Activated T-cell treated with anti-CD3 and anti-CD28 coated beads, Interleukin-2, amount 50 U/mL, for 4 hours (primary cell): ENCODE data around the gene ZNF573. TPM values are rescaled to one million over a fixed set of nuclear protein-coding genes. Genes with fewer than 3 reads are reported as not detected.

ENCODE experiments used
- ATAC-seq, 2 donors: fragments of 200-7000 bp; cut with Tn5 transposase; one replicate each; pipeline ENCODE4 v1.10.0; 2021
- DNase-seq: peaks from one replicate; pipeline ENCODE4 v3.0.0-alpha.2; 2020
- H3K27me3 Mint-ChIP-seq: one replicate; pipeline ENCODE4 v1.8.0; 2021; ENCODE audit warnings: low read depth, mixed read lengths
- H3K36me3 Mint-ChIP-seq: one replicate; pipeline ENCODE4 v1.8.0; 2022; ENCODE audit warnings: mixed read lengths; ENCODE audit not compliant: insufficient read depth
- H3K4me1 Mint-ChIP-seq: one replicate; pipeline ENCODE4 v1.8.0; 2021; ENCODE audit warnings: low read depth, mixed read lengths
- H3K4me3 Mint-ChIP-seq: one replicate; pipeline ENCODE4 v1.8.0; 2021; ENCODE audit warnings: mild to moderate bottlenecking, moderate library complexity, mixed read lengths
- H3K9me3 Mint-ChIP-seq: one replicate; pipeline ENCODE4 v1.8.0; 2021; ENCODE audit warnings: mixed read lengths
- total RNA-seq, 3 donors: library from RNA; stranded (reverse); gene quantifications; one replicate each; pipeline ENCODE4 v1.2.1, GENCODE V29; 2021

Gene ZNF573
- total RNA-seq, 3 donors from 2014 or later = 9.1 to 12.1 (median 10.6) TPM

DNA sequence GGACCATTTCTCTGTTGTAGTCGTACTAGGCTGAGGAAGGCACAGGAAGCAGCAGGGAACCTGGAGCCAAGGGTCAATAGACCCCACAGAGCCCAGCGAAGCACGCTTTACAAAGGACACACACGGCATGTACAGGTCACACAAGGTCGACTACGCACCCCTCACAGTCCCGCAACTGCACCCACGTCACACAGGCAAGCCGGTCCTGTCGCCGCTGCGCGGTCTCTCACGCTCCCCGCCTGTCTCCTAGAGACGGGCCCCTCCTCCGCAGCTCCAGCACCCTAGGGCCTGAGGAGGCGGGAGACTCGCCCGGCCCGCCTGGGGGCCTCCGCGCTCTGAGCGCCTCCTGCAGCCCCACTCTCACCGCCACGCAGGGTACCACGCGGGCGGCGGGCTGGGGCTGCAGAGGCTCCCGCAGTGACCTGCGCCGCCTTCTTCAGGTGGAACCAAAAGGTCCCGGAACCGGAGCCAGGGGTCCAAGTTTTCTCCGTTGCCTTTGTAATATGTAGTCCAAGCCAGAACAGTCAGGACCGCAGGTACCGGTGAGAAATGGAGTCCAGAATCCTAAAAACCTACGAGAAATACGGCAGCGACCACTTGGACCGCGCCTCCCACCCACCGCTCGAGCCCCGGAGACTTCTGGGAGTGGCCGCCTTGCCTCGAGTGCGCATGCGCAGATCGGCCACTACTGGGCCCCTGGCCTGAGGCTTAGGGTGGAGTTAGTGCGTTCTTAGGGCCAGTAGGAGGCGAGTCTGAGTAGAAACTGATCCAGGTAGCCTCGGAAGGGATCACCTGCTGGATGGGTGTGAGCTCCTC is 60.1 kb downstream of the ZNF573 start, which contains the start of gene ZNF607:
Gene ZNF607 (minus strand): TSS at position 651 of the 816 bp plus-strand sequence. CDS start 8,143 bp downstream, outside the sequence.
- H3K9me3 Mint-ChIP-seq = no peaks in the 10 kb centered on the region
- H3K27me3 Mint-ChIP-seq = peaks cover 3% of the 10 kb centered on the region
- H3K4me3 Mint-ChIP-seq = peak within 1 kb of the TSS; percentile 93
- H3K4me1 Mint-ChIP-seq = peaks cover 11% of the 10 kb centered on the region
- DNase-seq (peak; percentile 80), ATAC-seq (peak; percentile 92 to 93)
- H3K36me3 Mint-ChIP-seq = peaks cover 7% of the 10 kb centered on the region

DNA sequence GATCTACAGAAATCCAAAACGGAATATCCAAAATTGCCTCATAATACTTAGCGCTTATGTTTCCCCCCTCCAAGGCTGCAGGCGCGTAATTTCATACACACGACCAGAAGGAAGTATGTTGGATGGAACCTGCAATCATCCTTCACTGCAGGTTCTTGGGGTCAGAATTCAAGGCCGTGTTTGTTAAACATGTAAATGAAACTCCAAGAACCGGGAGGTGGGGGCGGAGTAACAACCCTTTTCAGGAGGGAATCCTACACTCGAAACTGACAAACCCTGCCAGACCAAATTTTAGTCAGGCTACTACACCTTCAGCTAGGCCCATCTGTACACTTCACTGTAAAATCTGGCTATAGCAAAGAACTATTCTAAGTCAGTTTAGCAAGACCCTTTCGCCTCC is 61.1 kb downstream of the ZNF573 start:
- Mint-ChIP-seq H3K4me1 (peaks cover 11% of the 10 kb centered on the region), H3K9me3 (no peaks in the 10 kb centered on the region), H3K4me3 (peak overlapping the region; percentile 93), H3K27me3 (peaks cover 3% of the 10 kb centered on the region), H3K36me3 (peaks cover 7% of the 10 kb centered on the region)
- ATAC-seq = no peak
- no peak for DNase-seq

DNA sequence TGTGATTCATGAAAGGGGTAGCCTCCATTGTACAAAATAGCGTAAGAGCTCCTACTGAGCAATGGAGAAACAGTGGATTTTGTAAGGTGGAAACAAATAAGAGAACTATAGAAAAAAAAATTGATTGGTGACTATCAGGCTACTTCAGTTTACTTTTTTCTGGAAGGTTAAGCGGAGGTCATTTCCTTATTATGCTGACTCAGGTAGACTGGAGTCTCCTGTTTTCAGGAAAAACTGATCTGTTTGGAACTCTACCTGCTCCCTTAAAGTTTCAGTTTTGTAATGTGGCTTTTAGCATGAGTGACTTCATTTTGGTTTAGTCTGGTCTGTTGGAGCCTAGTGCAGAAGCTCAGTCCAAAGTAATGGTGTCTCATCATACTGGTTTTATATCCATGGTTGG is 63.2 kb downstream of the ZNF573 start:
- H3K36me3 Mint-ChIP-seq = peaks cover 20% of the 10 kb centered on the region
- DNase-seq (no peak), ATAC-seq (no peak)
- H3K27me3 Mint-ChIP-seq = peaks cover 3% of the 10 kb centered on the region
- no peak overlapping the region for H3K4me3 Mint-ChIP-seq
- H3K9me3 Mint-ChIP-seq = peaks cover 8% of the 10 kb centered on the region
- peaks cover 11% of the 10 kb centered on the region for H3K4me1 Mint-ChIP-seq

DNA sequence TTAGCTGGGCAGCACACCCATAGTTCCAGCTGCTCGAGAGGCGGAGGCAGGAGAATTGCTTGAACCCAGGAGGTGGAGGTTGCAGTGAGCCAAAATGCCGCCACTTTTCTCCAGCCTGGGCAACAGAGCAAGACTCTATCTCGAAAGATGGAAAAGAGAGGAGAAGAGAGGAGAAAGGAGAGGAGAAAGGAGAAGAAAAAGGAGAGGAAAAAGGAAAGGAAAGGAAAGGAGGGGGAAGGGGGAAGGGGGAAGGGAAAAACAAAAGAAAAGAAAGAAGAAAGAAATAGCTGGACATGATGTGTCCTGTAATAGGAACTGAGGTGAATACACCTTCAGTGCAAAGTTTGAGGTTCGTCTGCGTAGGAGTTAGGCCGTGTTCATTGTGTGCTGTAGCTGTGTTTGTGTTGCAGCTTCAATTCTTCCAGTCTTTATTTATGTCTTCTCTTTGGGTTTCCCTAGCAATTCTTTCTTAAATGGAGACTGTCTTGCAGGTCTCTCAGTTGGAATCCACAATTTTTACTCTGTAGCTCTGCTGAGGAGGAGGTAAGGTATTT is 73.3 kb downstream of the ZNF573 start:
- Mint-ChIP-seq H3K36me3 (peaks cover 61% of the 10 kb centered on the region), H3K9me3 (peaks cover 32% of the 10 kb centered on the region), H3K4me1 (no peaks in the 10 kb centered on the region), H3K4me3 (no peak overlapping the region), H3K27me3 (no peaks in the 10 kb centered on the region)
- no peak for ATAC-seq
- DNase-seq = no peak

DNA sequence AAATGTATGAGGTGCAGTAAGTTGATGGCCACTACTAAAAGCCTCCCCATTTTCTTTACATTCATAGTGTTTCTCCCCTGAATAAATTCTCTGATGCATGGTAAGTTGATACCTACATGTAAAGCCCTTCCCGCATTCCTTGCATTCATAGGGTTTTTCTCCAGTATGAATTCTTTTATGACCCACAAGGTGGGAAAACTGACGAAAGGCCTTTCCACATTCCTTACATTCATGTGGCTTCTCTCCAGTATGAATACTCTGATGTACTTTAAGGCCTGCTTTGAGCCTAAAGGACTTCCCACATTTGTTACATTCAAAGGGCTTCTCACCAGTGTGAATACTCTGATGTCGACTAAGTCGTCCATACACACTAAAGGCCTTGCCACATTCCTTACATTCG is 80.3 kb downstream of the ZNF573 start:
- Mint-ChIP-seq H3K4me1 (no peaks in the 10 kb centered on the region), H3K27me3 (no peaks in the 10 kb centered on the region), H3K9me3 (peaks cover 53% of the 10 kb centered on the region), H3K4me3 (no peak overlapping the region), H3K36me3 (peaks cover 55% of the 10 kb centered on the region)
- ATAC-seq (no peak), DNase-seq (no peak)

DNA sequence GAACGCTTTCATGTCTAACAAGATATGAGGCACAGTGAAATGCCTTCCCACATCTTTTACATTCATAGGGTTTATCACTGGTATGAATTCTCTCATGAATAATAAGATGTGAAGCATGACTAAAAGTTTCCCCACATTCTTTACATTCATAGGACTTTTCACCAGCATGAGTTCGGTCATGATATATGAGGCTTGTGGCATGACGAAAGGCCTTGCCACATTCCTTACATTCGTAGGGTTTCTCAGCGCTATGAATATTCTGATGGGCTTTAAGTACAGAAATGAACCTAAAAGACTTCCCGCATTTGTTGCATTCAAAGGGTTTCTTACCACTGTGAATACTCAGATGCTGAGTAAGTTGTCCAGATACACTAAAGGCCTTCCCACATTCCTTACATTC is 81.2 kb downstream of the ZNF573 start:
- peaks cover 49% of the 10 kb centered on the region for H3K36me3 Mint-ChIP-seq
- H3K9me3 Mint-ChIP-seq = peaks cover 53% of the 10 kb centered on the region
- no peak overlapping the region for H3K4me3 Mint-ChIP-seq
- H3K27me3 Mint-ChIP-seq = no peaks in the 10 kb centered on the region
- no peak for ATAC-seq
- DNase-seq = no peak
- H3K4me1 Mint-ChIP-seq = peaks cover 2% of the 10 kb centered on the region

DNA sequence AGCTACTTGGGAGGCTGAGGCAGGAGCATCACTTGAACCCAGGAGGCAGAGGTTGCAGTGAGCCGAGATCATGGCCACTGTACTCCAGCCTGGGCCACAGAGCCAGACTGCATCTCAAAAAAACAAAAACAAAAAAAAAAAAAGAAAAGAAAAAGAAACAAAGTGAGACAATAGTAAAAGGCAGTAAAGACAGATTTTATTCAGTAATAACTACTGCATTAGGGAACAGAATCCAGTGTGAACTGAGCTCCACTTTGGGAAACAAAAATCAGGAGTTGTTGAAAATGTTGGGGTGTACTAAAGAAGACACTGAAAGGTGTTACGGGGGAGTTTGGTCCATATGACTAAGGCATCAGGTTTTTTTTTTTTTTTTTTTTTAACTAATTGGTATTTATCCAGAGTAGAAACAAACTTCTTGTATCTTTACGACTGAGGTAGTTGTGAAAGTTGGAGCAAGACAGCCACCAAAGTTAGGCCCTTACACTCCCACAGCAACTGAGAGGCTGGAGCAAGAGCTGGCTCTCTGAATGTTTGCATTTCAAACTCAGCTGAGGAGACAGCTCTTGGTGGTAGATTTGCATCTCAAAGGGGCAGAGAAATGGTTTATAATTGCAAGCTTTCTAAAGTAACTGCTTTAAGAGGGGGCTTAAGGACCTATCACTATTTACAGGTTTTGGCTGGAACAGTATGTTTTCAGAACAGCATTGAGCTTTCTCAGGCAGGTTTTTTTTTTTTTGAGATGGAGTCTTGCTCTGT is 84.1 kb downstream of the ZNF573 start:
- no peak for DNase-seq
- Mint-ChIP-seq H3K4me3 (no peak overlapping the region), H3K27me3 (no peaks in the 10 kb centered on the region), H3K4me1 (peaks cover 12% of the 10 kb centered on the region), H3K9me3 (peaks cover 35% of the 10 kb centered on the region), H3K36me3 (peaks cover 34% of the 10 kb centered on the region)
- ATAC-seq = no peak

DNA sequence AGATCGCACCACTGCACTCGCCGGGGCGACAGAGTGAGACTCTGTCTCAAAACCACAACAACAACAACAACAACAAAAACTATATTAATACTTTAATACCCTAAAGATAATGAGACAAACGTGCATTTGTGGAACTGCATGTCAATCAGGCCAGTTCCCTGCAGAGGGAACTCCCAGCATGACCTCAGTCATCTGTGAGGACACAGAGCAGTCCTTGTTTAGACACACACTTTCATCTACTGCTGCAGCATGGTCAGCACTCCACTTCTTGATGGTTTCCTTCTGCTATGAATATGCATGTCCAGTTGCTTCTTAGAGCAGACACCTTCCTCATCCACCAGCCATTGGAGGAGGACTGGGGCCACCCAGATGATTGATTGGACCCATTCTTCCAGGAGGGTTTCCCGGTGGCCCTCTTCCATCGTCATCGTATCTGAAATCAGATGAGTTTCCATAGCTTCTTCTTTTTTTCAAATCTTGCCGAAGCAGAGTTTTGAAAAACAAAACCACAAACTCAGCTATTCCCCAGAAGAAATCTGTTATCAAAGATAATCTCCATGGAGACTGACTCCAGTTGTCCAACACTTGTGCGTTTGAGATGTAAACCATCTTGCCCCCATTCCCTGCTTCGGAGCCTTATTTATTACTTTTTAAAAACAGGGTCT is 86.3 kb downstream of the ZNF573 start:
- Mint-ChIP-seq H3K36me3 (peaks cover 15% of the 10 kb centered on the region), H3K4me1 (peaks cover 12% of the 10 kb centered on the region), H3K4me3 (no peak overlapping the region)

DNA sequence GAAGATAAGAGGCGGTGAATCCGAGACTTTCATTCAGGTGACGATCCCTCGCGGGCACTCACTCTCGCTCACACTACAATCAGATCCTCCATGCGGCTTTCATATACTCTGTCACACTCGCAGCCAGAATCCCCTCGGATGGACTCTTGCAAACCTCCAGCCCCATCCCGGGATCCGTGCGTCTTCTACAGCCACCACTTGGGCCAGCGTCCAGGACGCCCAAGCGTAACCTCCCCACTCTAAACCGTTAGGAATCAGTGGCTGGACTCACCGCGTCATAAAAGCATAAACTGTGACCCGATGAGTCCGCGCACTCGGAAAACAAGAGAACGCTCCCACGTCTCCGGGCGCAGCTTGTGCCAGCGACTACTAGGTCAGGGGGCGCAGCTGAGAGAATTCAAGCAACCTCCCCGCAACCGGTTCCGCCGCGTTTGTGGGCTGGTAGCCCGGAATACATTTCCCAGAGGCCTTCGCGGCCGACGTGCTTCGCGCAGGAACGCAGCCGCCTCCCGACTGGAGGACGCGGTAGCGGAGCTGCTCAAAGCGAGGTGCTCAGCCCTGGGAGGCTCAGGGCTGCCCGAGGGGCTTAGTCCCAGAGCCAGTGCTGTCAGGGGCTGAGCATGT is 87.4 kb downstream of the ZNF573 start:
- DNase-seq (peak; percentile 75), ATAC-seq (peak; percentile 95 to 96)
- Mint-ChIP-seq H3K4me1 (peaks cover 12% of the 10 kb centered on the region), H3K27me3 (no peaks in the 10 kb centered on the region), H3K36me3 (peaks cover 10% of the 10 kb centered on the region), H3K4me3 (peak overlapping the region; percentile 92), H3K9me3 (peaks cover 9% of the 10 kb centered on the region)

More for the DNA sequence above, 86.3 kb downstream of the ZNF573 start:
- ATAC-seq (no peak), DNase-seq (no peak)
- Mint-ChIP-seq H3K9me3 (peaks cover 17% of the 10 kb centered on the region), H3K27me3 (no peaks in the 10 kb centered on the region)

Other genes starting within 250 kb of the ZNF573 start
- 1 to 10 TPM; 1.1 to 1.3 (median 1.3) TPM for gene ZNF571, start 184.8 kb downstream of the ZNF573 start, total RNA-seq
- gene ZNF540, start 184.7 kb downstream of the ZNF573 start, total RNA-seq = 1 to 10 TPM in 1 of 3 donors, under 1 TPM in 2; 0.45 to 1.0 (median 0.53) TPM
- 1 to 10 TPM; 4.1 to 4.2 (median 4.1) TPM for gene ZFP30, start 124.1 kb downstream of the ZNF573 start, total RNA-seq
- gene ZNF607, start 59.8 kb downstream of the ZNF573 start, total RNA-seq = 1 to 10 TPM; 3.8 to 4.6 (median 4.0) TPM
- not detected for gene WDR87, start 127.0 kb upstream of the ZNF573 start, total RNA-seq
- gene SIPA1L3, start 127.6 kb upstream of the ZNF573 start, total RNA-seq = 10 to 100 TPM; 13.8 to 15.9 (median 15.7) TPM